GM18858 (cell line): ENCODE measurements around the gene SETD1B.

ENCODE experiments used
- ATAC-seq: cut with Tn5 transposase; IDR thresholded peaks from one replicate; pipeline ENCODE4 v1.9.1; 2021; ENCODE audit not compliant: unreplicated experiment

SETD1B gene

DNA sequence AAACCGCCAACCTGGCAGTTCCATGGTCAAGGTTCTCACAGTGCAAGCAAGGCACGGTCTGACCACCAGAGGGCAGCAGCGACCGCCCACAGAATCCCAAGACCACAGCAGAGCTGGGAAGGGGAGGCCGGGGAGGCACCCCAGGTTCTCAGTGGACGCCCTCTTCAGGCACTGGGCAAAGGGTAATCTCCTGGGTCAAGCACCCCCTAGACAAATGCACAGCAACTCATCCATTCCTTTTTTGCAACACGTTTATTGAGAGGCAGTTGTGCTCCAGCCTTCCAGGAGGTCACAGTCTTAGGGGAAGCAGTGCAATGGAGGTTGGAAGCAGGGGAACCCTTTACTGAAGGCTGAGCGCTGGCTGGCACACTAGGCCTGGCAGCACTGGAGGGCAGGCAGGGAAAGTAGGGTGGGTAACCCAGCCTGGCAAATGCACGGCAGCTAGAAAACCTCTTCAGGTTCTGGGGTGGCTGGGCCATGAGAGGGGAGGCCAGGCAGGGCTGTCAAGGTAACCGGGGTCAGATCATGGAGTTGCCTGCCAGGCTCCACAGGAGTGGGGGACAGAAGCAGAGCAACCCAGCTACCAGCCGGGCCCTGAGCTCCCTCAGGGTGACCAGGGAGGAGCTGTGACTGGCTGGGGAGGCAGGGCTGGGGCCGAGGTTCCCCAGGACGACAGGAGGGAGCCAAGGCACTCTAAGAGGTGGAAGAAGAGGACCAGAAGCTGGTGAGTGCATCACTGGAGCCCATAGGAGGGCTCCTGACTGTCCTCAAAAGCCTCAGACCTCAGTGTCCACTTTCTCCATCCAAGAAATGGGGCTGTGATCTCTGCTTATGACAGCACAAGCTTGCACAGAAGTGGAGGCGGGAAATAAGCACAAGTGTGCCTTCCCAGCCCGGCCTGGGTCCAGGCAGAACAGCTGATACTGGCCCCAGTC, 8.5 kb upstream of the SETD1B start:
- no peak for ATAC-seq

DNA sequence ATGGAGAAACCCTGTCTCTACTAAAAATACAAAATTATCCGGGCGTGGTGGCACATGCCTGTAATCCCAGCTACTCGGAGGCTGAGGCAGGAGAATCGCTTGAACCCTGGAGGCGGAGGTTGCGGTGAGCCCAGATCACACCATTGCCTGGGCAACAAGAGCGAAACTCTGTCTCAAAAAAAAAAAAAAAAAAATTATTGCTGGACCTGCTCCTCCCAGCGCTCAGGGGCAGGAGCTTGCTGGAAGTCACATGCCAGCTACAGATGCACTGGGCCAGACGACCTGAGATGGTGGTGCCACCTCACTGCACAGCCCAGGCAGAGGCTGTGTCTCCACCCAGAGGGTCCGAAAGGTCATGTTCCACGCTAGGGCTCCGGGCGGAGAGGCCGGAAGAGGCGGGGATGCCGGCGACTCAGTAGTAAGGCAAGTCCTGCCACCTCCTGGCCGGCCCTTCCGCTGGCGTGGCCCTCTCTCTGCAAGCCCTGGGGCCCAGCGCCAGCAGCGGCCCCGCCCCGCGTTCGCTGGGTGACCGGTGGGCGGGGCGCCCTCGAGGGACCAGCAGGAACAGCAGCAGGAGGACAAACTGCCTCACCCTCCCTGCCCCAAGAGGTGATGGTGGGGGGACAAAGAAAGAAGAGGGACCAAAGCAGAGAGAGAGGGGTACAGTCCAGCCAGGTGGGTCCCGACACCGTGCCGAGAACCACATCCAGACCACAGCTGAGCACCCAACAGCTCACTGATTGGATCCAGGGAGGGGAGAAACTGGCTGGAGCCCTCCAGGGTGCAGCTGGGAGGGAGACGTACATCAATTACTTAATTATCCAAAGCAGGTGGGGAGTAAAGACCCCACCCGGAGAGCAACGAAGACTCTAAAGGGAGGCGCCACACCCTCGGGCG, 6.7 kb upstream of the SETD1B start:
- ATAC-seq, result no peak

DNA sequence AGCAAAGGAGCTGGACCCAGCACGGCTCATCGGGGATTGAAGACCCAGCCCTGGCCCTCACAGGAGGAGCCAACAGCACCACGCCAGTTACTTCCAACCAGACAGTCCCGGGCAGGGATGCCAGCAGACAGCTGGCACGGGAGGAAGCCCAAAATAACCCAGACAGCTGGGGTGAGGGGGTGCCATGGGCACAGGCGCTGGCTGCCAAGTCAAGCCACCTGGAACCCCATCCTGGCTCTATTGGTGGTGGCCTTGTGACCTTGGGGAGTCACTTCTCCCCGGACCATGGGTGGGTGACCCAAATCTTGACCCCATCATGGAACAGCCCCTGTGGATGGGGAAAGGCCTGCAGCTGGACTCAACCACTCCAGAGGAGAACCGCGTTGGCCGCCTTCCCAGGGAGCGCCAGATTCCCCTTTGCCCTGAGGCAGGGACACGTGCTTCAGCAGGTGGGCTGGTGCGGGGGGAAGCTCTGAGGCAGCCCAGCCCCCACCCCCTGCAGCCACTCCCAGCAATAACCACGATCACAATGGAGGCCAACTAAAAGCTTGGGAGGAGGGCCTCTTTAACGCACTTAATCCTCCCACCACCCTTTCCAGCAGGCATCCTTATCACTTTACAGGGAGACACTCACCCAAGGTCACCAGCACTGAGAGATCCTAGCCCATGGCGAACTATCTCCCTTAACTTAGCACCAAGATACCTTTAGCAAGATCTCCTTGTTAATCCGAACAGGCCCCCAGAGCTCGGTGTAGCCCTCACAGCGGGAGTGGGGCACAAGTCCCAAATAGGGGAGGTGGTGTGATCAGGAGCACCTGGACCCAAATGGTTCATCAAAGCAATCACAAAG, 5.6 kb upstream of the SETD1B start:
- ATAC-seq, result no peak

DNA sequence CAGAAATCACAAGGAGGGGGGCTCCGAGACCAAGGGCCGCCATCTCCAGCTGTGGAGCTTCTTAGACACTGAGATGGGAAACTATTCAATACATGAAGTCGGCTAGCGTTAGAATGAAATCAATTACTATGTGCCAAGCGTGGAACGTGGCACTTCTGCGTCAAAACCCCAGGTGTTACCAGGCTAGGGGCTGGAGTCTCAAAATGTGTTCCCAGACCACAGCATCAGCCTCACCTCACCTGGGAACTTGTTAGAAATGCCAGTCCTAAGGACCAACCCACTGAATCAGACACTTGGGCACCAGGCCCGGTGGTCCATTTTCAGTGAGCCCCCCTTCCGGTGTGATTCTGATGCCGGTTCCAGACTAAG, 5.0 kb upstream of the SETD1B start:
- ATAC-seq, result no peak

DNA sequence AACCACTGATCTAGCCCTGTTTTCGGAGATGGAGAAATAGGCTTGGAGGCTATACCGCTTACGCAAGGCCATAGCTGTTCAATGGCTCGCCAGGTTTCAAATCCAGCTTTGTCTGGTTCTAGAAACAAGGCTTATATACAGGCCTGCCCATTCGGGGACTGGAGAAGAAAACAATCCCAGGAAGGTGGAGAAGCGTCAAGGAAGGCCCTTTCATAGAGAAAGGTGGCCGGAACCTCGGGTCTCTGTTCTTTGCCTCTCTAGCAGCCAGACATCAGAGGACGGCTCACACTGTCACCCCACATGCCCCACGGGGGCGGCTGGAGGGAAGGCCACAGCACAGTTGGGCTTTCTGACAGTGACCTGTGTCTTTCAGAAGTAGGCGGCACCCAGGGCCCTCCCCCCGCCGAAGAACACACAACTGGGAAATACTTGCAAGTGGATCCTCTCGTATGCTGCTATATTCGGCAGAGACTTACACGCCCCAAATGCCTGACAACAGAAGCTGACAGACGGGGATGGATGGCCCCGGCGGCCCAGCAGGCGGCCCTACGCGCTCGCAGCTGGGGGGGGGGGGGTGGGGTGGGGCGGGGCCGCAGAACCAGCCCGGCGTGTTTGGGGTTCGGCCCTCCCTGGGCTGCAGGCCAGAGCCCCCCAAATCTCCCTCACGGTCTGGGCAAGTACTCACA, 4.5 kb upstream of the SETD1B start:
- ATAC-seq, result no peak

DNA sequence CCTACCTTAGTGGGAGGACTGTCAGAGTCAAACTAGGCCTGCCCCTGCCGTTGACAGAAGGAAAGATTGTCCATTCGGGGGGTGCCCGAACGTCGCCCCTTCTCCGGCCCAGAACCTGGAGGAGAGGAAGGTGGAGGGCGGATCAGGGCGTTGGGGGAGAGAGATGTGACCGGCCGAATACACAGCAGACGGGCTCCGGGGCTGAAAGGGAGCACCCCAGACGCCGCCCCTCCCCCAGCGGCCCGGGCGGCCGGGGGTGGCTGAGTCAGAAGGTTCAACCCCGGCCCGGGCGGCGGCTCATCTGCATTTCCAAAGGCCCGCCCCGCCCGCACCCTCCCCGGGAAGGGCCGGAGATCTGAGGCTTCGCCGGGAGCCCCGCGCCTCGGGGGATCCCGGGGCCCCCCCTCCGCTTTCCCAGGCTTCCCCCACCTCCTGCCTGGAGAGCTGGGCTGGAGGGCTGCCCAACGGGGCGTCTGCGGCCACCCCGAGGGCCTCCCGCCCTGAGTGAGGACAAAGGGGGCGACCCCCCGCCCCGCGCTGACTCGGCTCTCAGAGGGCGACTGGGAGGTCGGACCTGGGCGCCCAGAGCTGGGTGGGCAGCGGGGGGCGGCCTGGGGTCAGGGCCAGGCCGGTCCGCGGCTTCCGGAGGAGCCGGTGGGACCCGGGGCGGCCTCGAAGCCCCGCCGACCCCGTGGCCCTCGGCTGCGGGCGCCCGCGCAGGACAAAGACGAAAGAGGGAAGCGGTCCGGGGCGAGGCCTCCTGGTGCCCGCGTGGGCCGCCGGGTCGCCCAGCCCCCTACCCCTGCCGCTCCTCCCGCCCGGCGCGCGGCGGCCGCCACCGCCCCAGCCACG, 3.7 kb upstream of the SETD1B start:
- ATAC-seq, result no peak

DNA sequence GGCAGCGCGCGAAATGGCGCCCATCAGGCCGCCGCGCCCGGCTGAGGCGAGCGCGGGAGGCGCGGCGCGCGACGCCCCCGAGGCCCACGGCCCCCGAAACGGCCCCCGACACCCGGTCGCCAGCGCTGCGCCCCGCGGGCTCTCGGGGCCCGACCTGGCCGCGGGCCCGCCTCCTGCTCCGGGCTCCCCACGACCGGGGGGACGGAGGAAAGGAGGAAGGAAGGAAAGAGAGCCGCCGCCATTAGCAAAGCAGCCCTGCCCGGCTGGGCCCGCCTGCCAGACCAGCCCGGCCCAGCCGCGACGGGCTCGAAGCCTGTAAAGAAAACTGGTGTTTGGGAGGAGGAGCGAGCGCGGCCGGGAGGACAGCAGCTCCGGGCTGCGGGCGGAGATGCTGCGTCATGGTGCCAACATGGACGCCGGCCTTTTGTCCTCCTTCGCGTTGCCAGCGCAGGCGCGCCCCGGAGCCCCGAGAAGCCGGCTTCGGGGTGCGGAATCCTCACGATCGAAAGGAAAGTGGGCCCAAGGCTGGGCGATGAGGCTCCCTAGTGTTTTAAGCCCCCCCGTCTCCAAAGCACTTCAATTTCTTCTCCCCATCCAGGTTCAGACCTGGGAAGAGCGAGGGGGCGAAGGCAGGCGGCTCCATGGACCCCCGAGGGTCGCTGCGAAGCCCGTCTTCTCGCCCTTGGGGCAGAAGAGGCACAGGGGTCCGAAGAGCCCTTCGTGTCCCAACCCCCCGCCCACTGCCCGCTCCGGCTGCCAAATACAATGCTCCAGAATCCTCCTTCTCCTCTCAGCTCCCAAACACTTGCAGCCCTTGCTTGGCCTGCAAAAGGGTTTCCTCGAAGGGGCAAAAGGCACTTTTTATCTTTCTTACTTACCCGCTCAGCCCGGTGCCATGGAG, 2.9 kb upstream of the SETD1B start:
- no peak for ATAC-seq

DNA sequence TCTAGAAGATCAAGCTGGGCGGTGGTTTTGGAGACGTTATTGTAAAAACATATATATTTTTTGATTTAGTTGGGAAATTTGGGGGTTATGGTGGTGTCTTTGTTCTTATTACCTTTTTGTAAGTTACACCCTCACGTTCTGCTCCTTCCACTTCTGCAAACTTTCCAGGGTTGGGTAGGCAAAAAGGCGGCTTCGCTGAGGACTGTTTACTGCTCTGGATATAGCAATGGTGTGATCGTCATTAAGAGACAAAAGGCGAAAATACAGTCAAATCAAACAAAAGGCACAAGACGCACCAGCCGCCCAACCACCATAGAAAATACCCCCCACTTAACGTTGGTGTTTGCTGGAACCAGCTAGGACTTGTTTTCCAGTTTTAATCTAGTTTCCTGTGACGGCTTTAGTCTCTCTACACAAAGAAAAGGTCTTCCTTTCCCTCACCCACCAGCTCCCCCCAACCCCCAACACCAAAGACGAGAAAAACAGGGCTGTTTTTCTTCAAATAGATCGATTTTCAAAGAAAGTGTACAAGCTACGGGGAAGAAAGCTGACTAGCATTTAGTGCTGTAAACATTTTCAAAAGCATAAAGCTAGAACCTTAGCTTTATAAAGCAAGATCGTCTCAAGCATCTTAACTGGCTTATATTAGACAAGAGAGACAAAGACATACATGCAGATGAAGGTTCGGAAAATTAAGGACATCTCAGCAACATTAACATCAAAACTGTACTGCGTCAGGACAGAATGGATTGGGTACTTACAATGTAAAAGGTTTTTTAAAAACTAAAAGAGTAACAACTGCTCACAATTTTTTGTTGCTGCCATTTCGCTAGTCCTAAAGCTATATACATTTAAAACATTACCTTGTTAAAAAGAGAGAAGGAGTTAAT, 2.0 kb upstream of the SETD1B start:
- no peak for ATAC-seq

DNA sequence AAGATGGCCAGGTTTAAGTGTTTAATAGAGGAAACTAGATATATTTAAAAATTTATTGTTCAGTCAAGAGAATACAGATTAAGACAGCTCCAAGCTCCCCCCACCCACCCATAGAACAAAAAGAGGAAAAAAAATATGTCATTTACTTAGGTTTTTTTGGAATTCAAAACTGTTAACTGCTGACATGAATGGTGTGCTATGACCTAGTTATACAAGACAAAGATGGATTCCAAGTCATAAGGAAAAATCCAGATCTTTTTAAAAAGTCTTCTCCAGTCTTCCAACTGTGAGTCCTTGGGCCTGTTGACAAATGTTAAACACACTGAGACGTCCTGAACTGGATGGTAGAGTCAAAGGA, 1.3 kb upstream of the SETD1B start:
- ATAC-seq, result no peak

DNA sequence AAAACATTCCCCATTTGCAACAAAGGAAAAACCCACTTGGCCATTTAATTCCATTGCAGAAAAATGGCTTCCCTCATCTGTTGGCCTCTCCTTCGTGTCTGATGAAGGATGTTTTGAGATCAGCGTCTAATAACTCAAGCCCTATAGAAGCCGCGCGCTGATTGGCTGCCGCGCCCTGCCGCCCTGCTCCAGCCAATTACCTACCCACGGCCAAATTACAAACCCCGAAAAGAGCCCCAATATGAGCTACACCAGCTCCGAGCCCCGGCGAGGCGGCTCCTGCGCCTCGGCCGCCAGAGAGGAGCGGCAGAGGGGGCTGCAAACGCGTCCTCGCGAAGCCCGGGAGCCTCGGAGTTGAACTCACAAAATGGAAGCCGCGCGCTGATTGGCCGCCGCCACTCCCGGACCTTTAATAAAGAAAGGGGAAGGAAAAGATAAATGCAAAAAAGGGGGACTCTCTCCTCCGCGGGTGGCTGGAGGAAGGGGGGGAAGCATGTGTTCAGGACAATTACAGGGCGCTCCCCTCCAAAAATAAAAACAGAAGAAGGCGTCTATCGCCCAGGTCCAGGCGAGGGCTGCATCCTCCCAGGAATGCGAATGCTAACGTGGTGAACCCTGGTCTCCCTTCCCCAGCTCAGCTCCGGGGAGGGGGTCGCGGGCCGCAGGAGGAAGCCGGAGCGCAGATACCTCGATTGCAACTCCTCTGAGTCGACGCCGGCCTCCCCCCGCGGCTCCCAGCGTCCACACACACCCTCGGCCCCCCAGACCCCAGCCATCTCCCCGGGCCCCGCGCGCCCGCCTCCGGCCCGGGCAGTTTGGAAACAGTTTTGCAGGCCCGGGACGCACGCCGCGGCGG, 738 bp upstream of the SETD1B start:
- ATAC-seq, result no peak

DNA sequence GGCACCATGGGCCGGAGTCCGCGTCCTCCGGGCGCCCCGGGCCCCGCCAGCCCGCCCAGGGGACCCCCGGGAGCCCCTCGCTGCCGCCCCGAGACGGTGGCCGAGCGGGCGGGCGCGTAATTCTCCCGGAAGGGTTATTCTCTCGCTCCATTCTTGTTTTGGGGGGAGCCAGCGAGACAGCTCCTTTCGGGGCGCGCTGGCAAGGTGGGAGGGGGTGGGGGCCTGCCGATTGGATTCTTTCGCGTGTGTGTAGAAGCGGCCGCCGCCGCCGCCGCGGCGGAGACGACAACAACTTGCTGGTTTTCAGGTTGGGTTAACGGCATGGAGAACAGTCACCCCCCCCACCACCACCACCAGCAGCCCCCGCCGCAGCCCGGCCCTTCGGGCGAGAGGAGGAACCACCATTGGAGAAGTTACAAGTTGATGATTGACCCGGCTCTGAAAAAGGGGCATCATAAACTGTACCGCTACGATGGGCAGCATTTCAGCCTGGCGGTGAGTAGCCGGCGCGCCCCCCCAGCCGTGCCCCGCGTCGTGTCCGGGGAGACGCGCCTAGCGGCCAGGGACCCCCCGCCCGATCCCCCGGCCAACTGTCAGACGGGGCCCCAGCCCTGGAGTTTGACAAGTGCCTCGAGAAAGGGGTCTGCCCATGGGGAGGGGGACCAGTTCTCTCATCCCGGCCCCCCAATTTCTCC, 755 bp downstream of the SETD1B start:
- ATAC-seq, result no peak

DNA sequence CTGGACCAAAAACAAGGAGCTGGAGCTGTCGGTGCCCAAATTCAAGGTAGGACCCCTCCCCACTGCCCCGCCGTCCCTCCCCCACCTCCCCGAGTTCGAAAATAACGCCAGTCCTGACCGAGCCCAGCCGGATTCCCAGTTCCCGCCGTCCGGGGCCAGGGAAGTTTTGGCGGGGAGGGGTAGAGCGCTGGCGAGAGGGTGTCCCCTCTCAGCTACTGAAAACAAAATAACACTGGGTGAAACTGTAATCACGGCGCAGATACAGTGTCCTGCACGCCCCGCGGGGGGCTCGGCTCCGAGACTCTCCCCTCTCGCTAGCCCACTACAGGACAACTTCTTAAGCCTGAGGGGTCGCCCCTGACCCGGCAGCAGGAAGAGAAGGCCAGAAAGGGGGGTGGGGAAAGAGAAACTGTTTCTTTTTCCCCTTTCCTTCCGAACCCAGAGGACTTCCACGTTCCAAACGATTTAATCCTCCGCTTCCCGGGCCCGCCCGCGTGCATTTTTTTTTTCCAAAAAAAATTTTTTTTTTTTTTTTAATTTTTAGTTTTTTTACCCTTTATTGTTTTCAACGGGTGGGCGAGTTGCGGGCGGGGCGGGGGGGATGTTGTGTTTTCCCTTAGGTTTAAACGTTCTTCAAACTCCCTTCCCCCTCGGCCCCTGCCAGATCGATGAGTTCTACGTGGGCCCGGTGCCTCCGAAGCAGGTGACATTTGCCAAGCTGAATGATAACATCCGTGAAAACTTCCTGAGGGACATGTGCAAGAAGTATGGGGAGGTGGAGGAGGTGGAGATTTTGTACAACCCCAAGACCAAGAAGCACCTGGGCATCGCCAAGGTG, 1.6 kb downstream of the SETD1B start:
- no peak for ATAC-seq

DNA sequence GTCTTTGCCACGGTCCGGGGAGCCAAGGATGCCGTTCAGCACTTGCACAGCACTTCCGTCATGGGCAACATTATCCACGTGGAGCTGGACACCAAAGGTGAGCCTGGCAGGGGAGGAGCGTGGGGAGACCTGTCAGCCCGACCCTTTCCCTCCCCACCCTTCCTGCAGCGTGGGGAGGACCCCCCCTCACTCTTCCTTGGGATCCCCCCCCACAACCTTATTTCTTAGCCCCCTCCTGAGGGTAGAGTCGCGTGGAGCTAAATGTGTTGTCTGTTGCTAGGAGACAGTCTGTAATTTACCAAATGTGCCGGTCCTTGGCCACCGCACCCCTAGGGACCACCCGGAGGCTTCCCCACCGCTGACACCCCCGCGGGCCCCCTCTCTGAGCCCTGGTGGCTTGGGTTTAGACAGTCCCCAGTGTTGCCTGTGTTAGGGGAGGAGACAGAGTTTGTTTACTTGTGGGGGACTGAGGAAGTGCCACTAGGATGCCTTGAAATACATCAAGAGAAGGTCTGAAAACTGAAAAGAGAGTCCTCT, 2.3 kb downstream of the SETD1B start:
- ATAC-seq, result no peak

DNA sequence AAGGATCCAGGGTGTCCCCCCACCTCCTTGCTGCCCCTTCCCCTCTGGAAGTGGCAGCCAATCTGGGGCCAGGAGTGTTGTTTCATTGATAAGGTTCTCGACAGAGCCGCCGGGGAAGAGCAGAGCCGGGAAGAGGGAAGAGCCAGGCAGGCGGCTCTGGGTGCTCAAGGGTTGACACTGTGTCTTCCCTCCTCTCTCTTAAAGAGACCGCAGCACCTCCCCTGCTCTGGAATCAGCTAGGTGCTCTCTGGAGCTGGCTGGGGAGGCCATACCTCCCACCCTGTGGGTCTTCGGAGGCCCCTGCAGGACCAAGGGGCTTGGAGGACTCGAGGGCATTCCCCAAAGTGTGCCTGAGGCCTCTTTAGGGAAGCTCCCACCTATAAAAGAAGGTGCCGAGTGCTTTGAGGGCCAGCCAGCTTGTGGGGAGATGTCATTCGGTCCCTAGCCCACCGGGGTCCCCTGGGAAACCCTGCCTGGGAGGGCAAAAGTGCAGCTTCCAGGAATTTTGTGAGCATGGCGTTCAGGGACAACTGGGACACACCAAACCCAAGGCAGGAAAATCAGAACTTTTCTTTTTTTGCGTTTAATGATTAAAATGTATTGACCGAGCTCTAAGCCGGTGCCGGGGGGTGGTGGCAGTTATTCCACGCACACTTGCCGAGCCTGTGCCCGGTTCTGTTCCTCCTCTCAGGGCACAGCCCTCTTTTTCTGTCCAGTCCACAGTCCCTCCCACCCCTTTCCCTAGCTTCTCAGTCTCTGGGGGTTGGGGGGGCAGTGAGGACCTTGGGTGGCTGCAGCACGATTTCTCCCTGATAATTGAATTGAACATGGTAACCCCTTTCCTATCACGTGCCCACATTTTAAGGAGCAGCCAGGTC, 3.0 kb downstream of the SETD1B start:
- no peak for ATAC-seq
